Activated CD4-positive, alpha-beta memory T cell treated with anti-CD3 and anti-CD28 coated beads, Interleukin-2, amount 10 ng/mL, durations not matched to agents 7 days and 5 days (primary cell): Measurements from ENCODE around the gene ESYT2. TPM values are rescaled to one million over a fixed set of nuclear protein-coding genes. Genes with fewer than 3 reads are reported as not detected.

Source experiments
- CTCF ChIA-PET: fragments of 350-600 bp; sonication (Branson Sonifier 250); formaldehyde crosslinking; loops from one replicate; lab custom pipeline; 2021; ENCODE audit warnings: antibody characterized with exemption, inconsistent platforms; lab: Charles Lee
- POLR2A ChIA-PET: fragments of 350-600 bp; sonication (Branson Sonifier 250); formaldehyde crosslinking; loops from one replicate; lab custom pipeline; 2021; ENCODE audit warnings: antibody characterized with exemption; lab: Charles Lee
- DNase-seq: peaks from one replicate; pipeline ENCODE4 v3.0.0-alpha.2; 2020
- H3K27ac Mint-ChIP-seq: one replicate; pipeline ENCODE4 v1.8.0; 2021; ENCODE audit warnings: mild to moderate bottlenecking, mixed read lengths
- H3K27me3 Mint-ChIP-seq: one replicate; pipeline ENCODE4 v1.8.0; 2021; ENCODE audit warnings: mixed read lengths
- H3K36me3 Mint-ChIP-seq: one replicate; pipeline ENCODE4 v1.8.0; 2021; ENCODE audit warnings: low read depth, mixed read lengths
- H3K4me1 Mint-ChIP-seq: one replicate; pipeline ENCODE4 v1.8.0; 2021; ENCODE audit warnings: mixed read lengths
- H3K4me3 Mint-ChIP-seq: one replicate; pipeline ENCODE4 v1.8.0; 2021; ENCODE audit warnings: mild to moderate bottlenecking, mixed read lengths
- H3K9me3 Mint-ChIP-seq: one replicate; pipeline ENCODE4 v1.8.0; 2021; ENCODE audit warnings: mixed read lengths
- total RNA-seq, 2 experiments: library from RNA; stranded (reverse); gene quantifications; one replicate each; pipeline ENCODE4 v1.2.3, GENCODE V29; 2021

The ESYT2 gene
- total RNA-seq, 2 experiments from 2014 or later: 128 to 133 TPM

GRCh38 chr7:158771213-158771834 lies 58.0 kb downstream of the ESYT2 start:
- no peak for DNase-seq
- H3K4me1 Mint-ChIP-seq: peaks cover 28% of the 10 kb centered on the region
- H3K36me3 Mint-ChIP-seq: peaks cover 73% of the 10 kb centered on the region
- H3K27ac Mint-ChIP-seq: no peak overlapping the region
- ChIA-PET POLR2A (no interaction called here), CTCF (interaction anchor here (1.7 kb wide), 1 partner anchor 56 kb away, joined by 4 read pairs; no protein-coding TSS in a partner anchor)
- H3K4me3 Mint-ChIP-seq: no peak overlapping the region
- no peaks in the 10 kb centered on the region for H3K27me3 Mint-ChIP-seq
- H3K9me3 Mint-ChIP-seq: no peaks in the 10 kb centered on the region

- DNase-seq: no peak
- Mint-ChIP-seq H3K27ac (no peak overlapping the region), H3K4me1 (peaks cover 20% of the 10 kb centered on the region), H3K27me3 (no peaks in the 10 kb centered on the region), H3K9me3 (no peaks in the 10 kb centered on the region), H3K4me3 (no peak overlapping the region), H3K36me3 (peaks cover 61% of the 10 kb centered on the region)
- POLR2A ChIA-PET: interaction anchor here (1.0 kb wide), 1 partner anchor 56 kb away, joined by 3 read pairs; no protein-coding TSS in a partner anchor
- CTCF ChIA-PET: interaction anchor here (1.0 kb wide), 1 partner anchor 8 kb away, joined by 3 read pairs; no protein-coding TSS in a partner anchor
These were observed 61.6 kb downstream of the ESYT2 start for GRCh38 chr7:158767707-158768106.

GRCh38 chr7:158766570-158767281 lies 62.6 kb downstream of the ESYT2 start:
- peaks cover 15% of the 10 kb centered on the region for H3K4me1 Mint-ChIP-seq
- CTCF ChIA-PET: interaction anchor here (0.8 to 1.1 kb wide), 3 partner anchors 9 to 210 kb away, joined by 3 read pairs; no protein-coding TSS in a partner anchor

GRCh38 chr7:158765020-158765419 lies 64.3 kb downstream of the ESYT2 start:
- Mint-ChIP-seq H3K36me3 (peaks cover 66% of the 10 kb centered on the region), H3K27ac (no peak overlapping the region), H3K4me1 (peaks cover 13% of the 10 kb centered on the region), H3K27me3 (no peaks in the 10 kb centered on the region), H3K4me3 (no peak overlapping the region), H3K9me3 (no peaks in the 10 kb centered on the region)
- ChIA-PET CTCF (no interaction called here), POLR2A (no interaction called here)
- no peak for DNase-seq

More at GRCh38 chr7:158766570-158767281, 62.6 kb downstream of the ESYT2 start:
- POLR2A ChIA-PET: interaction anchor here (1.0 kb wide), 1 partner anchor 57 kb away, joined by 3 read pairs; no protein-coding TSS in a partner anchor
- Mint-ChIP-seq H3K36me3 (peaks cover 57% of the 10 kb centered on the region), H3K4me3 (no peak overlapping the region), H3K27me3 (no peaks in the 10 kb centered on the region), H3K27ac (peak overlapping the region; percentile 53), H3K9me3 (no peaks in the 10 kb centered on the region)
- DNase-seq: no peak

- POLR2A ChIA-PET: interaction anchor here (1.7 kb wide), 1 partner anchor 59 kb away, joined by 3 read pairs; the partner anchor contains the start of gene NCAPG2
- CTCF ChIA-PET: no interaction called here
- peaks cover 71% of the 10 kb centered on the region for H3K36me3 Mint-ChIP-seq
- H3K4me3 Mint-ChIP-seq: no peak overlapping the region
- H3K27me3 Mint-ChIP-seq: no peaks in the 10 kb centered on the region
- no peaks in the 10 kb centered on the region for H3K9me3 Mint-ChIP-seq
- peaks cover 17% of the 10 kb centered on the region for H3K4me1 Mint-ChIP-seq
- H3K27ac Mint-ChIP-seq: no peak overlapping the region
- DNase-seq: no peak
These were observed 65.8 kb downstream of the ESYT2 start for GRCh38 chr7:158763454-158764033.

GRCh38 chr7:158761945-158762344 lies 67.4 kb downstream of the ESYT2 start:
- no peak for DNase-seq
- Mint-ChIP-seq H3K27ac (no peak overlapping the region), H3K27me3 (no peaks in the 10 kb centered on the region), H3K36me3 (peaks cover 79% of the 10 kb centered on the region), H3K9me3 (no peaks in the 10 kb centered on the region), H3K4me1 (peaks cover 15% of the 10 kb centered on the region), H3K4me3 (no peak overlapping the region)
- ChIA-PET POLR2A (interaction anchor here (1.4 to 1.7 kb wide), 2 partner anchors 57 to 68 kb away, joined by 3 read pairs; partner anchors contain the start of gene NCAPG2), CTCF (no interaction called here)

- H3K4me1 Mint-ChIP-seq: peaks cover 8% of the 10 kb centered on the region
- no peak overlapping the region for H3K27ac Mint-ChIP-seq
- H3K27me3 Mint-ChIP-seq: no peaks in the 10 kb centered on the region
- ChIA-PET POLR2A (no interaction called here), CTCF (no interaction called here)
- peaks cover 76% of the 10 kb centered on the region for H3K36me3 Mint-ChIP-seq
- no peaks in the 10 kb centered on the region for H3K9me3 Mint-ChIP-seq
- DNase-seq: no peak
- H3K4me3 Mint-ChIP-seq: no peak overlapping the region
These were observed 68.4 kb downstream of the ESYT2 start for GRCh38 chr7:158760936-158761335.

- no peaks in the 10 kb centered on the region for H3K9me3 Mint-ChIP-seq
- H3K27me3 Mint-ChIP-seq: no peaks in the 10 kb centered on the region
- no peak overlapping the region for H3K4me3 Mint-ChIP-seq
- no peak overlapping the region for H3K27ac Mint-ChIP-seq
- DNase-seq: no peak
- peaks cover 80% of the 10 kb centered on the region for H3K36me3 Mint-ChIP-seq
- POLR2A ChIA-PET: no interaction called here
- H3K4me1 Mint-ChIP-seq: peaks cover 8% of the 10 kb centered on the region
- CTCF ChIA-PET: no interaction called here
These were observed 68.9 kb downstream of the ESYT2 start for GRCh38 chr7:158760445-158760764.

- ChIA-PET POLR2A (interaction anchor here (1.5 kb wide), 1 partner anchor 54 kb away, joined by 5 read pairs; the partner anchor contains the start of gene NCAPG2), CTCF (no interaction called here)
- Mint-ChIP-seq H3K4me1 (peaks cover 8% of the 10 kb centered on the region), H3K36me3 (peaks cover 85% of the 10 kb centered on the region), H3K27me3 (no peaks in the 10 kb centered on the region), H3K4me3 (no peak overlapping the region), H3K9me3 (no peaks in the 10 kb centered on the region), H3K27ac (no peak overlapping the region)
- DNase-seq: no peak
These were observed 69.4 kb downstream of the ESYT2 start for GRCh38 chr7:158759749-158760444.

- POLR2A ChIA-PET: interaction anchor here (1.5 kb wide), 1 partner anchor 54 kb away, joined by 5 read pairs; the partner anchor contains the start of gene NCAPG2
- no peaks in the 10 kb centered on the region for H3K27me3 Mint-ChIP-seq
- H3K36me3 Mint-ChIP-seq: peaks cover 82% of the 10 kb centered on the region
- peaks cover 8% of the 10 kb centered on the region for H3K4me1 Mint-ChIP-seq
- no peaks in the 10 kb centered on the region for H3K9me3 Mint-ChIP-seq
- DNase-seq: no peak
- H3K4me3 Mint-ChIP-seq: no peak overlapping the region
- CTCF ChIA-PET: no interaction called here
- H3K27ac Mint-ChIP-seq: no peak overlapping the region
These were observed 70.1 kb downstream of the ESYT2 start for GRCh38 chr7:158759245-158759614.

- Mint-ChIP-seq H3K36me3 (peaks cover 79% of the 10 kb centered on the region), H3K27ac (peak overlapping the region; percentile 32), H3K9me3 (no peaks in the 10 kb centered on the region), H3K4me3 (no peak overlapping the region), H3K27me3 (no peaks in the 10 kb centered on the region), H3K4me1 (peaks cover 8% of the 10 kb centered on the region)
- no peak for DNase-seq
- POLR2A ChIA-PET: interaction anchor here (1.5 kb wide), 1 partner anchor 53 kb away, joined by 5 read pairs; the partner anchor contains the start of gene NCAPG2
- CTCF ChIA-PET: no interaction called here
These were observed 70.6 kb downstream of the ESYT2 start for GRCh38 chr7:158758586-158759244.

GRCh38 chr7:158757404-158757989 lies 71.8 kb downstream of the ESYT2 start:
- H3K36me3 Mint-ChIP-seq: peaks cover 81% of the 10 kb centered on the region
- POLR2A ChIA-PET: no interaction called here
- no peak overlapping the region for H3K4me3 Mint-ChIP-seq
- no peak for DNase-seq
- CTCF ChIA-PET: no interaction called here
- no peak overlapping the region for H3K27ac Mint-ChIP-seq
- no peaks in the 10 kb centered on the region for H3K27me3 Mint-ChIP-seq
- peaks cover 8% of the 10 kb centered on the region for H3K4me1 Mint-ChIP-seq
- H3K9me3 Mint-ChIP-seq: no peaks in the 10 kb centered on the region
